ENCODE results near the gene ZNF77. TPM values are rescaled to one million over a fixed set of nuclear protein-coding genes. Genes with fewer than 3 reads are reported as not detected.

ZNF77 gene
- total and polyA plus RNA-seq, 12 donors = 1.0 to 2.9 (median 2.3) TPM

GRCh38 chr19:2952953-2953481 is 8.2 kb upstream of the ZNF77 start:
- H3K9me3 ChIP-seq = no peaks in the 10 kb centered on the region

GRCh38 chr19:2950286-2951124 is 5.7 kb upstream of the ZNF77 start:
- no peaks in the 10 kb centered on the region for H3K36me3 ChIP-seq
- WGBS, 2 donors = 0 to 1% methylated on average over 53 of the region's 53 CpGs
- TF ChIP-seq CTCF (IDR thresholded peaks at IDR 0.05) = no peak
- no peaks in the 10 kb centered on the region for H3K27me3 ChIP-seq
- peak overlapping the region; percentile 68 to 97 (median 80) for H3K4me3 ChIP-seq
- intact Hi-C loops (cut with DNase I) = loop anchor here in 6 of 10 donors (1.0 to 10.0 kb wide), 8 partner anchors 26 to 213 kb away; partner anchors contain the start of genes TLE6 (in 1 of the 6) and ZNF57 (in 1 of the 6)
- peaks cover 7 to 35% (median 19%) of the 10 kb centered on the region in 9 donors for H3K4me1 ChIP-seq
- ATAC-seq = peak; percentile 94 to 98 (median 96)
- DNase-seq = peak; percentile 100
- H3K9me3 ChIP-seq = no peaks in the 10 kb centered on the region
- peak overlapping the region; percentile 90 to 99 (median 95) for H3K27ac ChIP-seq

More at GRCh38 chr19:2952953-2953481, 8.2 kb upstream of the ZNF77 start:
- intact Hi-C loops (cut with DNase I) = loop anchor here in 6 of 10 donors (5.0 to 10.0 kb wide), 5 partner anchors 84 to 209 kb away; no protein-coding TSS in a partner anchor
- DNase-seq = no peak
- no peak for TF ChIP-seq CTCF (IDR thresholded peaks at IDR 0.05)
- no peak overlapping the region for H3K27ac ChIP-seq
- H3K27me3 ChIP-seq = no peaks in the 10 kb centered on the region
- 71% methylated on average over 9 of the region's 9 CpGs for WGBS, 2 donors
- no peak overlapping the region for H3K4me3 ChIP-seq
- no peak for ATAC-seq
- H3K36me3 ChIP-seq = no peaks in the 10 kb centered on the region
- H3K4me1 ChIP-seq = peaks cover 7 to 23% (median 12%) of the 10 kb centered on the region in 9 donors

DNA sequence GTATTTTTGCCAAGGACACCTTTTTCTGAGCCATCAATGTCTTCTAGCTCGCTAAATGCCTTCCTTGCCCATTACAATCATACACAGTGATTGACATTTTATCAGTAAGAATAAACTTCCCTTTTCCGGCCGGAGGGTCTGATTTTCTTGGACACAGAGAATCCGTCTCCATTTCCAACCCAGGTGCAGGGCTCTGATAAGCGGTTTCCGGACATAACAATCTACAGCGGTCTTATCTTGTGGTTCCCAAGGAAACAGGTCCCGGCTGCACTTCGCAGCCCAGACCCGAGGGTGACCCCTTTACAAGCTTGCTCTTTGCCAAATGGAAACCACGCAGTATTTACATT is 5.1 kb upstream of the ZNF77 start:
- H3K27ac ChIP-seq = peak overlapping the region; percentile 90 to 99 (median 95)
- intact Hi-C loops (cut with DNase I) = loop anchor here in 8 of 10 donors (2.0 to 10.0 kb wide), 10 partner anchors 27 to 212 kb away; partner anchors contain the start of genes ZNF57 (in 2 of the 8) and TLE6 (in 1 of the 8)
- TF ChIP-seq CTCF (IDR thresholded peaks at IDR 0.05) = no peak
- H3K27me3 ChIP-seq = no peaks in the 10 kb centered on the region
- 1% methylated on average over 11 of the region's 11 CpGs for WGBS, 2 donors
- peak; percentile 18 to 68 (median 52) for ATAC-seq
- H3K9me3 ChIP-seq = no peaks in the 10 kb centered on the region
- peaks cover 7 to 39% (median 22%) of the 10 kb centered on the region in 9 donors for H3K4me1 ChIP-seq
- no peaks in the 10 kb centered on the region for H3K36me3 ChIP-seq
- DNase-seq = peak in 1 of 2 donors; percentile 84
- peak overlapping the region; percentile 68 to 97 (median 80) for H3K4me3 ChIP-seq

DNA sequence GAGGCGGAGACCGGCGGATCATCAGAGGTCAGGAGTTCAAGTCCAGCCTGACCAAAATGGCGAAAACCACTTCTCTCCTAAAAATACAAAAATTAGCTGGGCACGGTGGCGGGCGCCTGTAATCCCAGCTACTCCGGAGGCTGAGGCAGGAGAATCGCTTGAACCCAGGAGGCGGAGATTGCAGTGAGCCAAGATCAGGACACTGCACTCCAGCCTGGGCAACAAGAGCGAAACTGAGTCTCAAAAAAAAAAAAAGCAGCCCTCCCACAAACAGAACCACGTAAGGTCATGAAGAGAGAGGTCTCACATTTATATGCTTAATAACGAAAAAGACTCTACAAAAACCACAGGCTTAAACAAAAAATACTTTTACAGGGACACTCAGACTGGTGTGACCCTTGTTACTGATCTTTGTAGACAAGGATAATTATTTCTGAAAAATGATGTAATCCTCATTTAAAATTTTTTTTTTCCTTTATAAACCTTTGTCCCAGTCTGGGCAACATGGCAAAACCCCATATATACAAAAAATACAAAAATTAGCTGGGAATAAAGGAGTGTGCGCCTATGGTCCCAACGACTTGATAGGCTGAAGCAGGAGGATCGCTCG is 909 bp upstream of the ZNF77 start:
- H3K27ac ChIP-seq = peak overlapping the region in 9 of 10 donors; percentile 88 to 95 (median 90)
- TF ChIP-seq CTCF (IDR thresholded peaks at IDR 0.05) = no peak
- 50 to 55% methylated on average over 17 of the region's 17 CpGs for WGBS, 2 donors

More for the DNA sequence above, 909 bp upstream of the ZNF77 start:
- H3K4me3 ChIP-seq = peak overlapping the region; percentile 67 to 96 (median 82)
- peaks cover 7 to 40% (median 30%) of the 10 kb centered on the region in 9 donors for H3K4me1 ChIP-seq
- no peak for DNase-seq
- ATAC-seq = no peak
- intact Hi-C loops (cut with DNase I) = loop anchor here in 4 of 10 donors (2.0 to 10.0 kb wide), 4 partner anchors 43 to 61 kb away; partner anchors contain the start of gene ZNF57 (in 2 of the 4)
- H3K9me3 ChIP-seq = no peaks in the 10 kb centered on the region
- no peaks in the 10 kb centered on the region for H3K36me3 ChIP-seq
- no peaks in the 10 kb centered on the region for H3K27me3 ChIP-seq

All from heart right ventricle (tissue), 16 donors.